GM10266 (cell line): ENCODE measurements around the gene BUB3.

Experiments
- DNase-seq: peaks from one replicate; pipeline ENCODE4 v3.0.0; 2012; ENCODE audit errors: extremely low spot score
- CTCF ChIP-seq: IDR thresholded peaks from 2 replicates; pipeline ENCODE4 v1.5.1; 2012; ENCODE audit warnings: mild to moderate bottlenecking, low read depth; ENCODE audit not compliant: control insufficient read depth, insufficient read depth; ENCODE audit errors: missing control alignments

BUB3 gene

DNA sequence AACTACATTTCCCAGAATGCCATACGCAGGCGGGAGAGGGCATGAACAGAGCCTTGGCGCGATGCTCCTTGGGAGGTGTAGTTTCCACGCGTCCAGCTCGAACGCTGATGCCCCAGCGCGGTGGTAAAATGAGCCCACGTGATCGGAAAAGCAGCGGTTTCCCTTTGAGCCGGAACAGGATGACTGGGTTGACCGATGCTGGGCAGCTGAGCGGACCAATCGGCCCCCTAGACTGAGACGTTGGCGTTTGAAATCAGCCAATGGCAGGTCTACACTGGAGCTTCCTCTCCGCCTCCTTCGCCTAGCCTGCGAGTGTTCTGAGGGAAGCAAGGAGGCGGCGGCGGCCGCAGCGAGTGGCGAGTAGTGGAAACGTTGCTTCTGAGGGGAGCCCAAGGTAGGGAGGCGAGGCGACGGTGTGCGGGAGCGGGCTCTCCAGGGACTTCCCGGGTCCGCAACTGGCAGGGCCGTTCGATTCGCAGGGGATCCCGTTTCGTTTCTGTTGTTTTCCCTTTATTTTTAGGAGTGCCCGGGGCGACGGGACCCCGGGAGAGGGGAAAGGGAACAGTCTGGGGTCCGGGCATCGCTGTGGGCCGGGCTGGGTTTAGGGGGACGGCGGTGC is at the start of gene BUB3:
Gene BUB3, plus strand, starts transcription at position 311 of the 619 bp plus-strand sequence. CDS start 516 bp downstream, outside the sequence.
- no peak for TF ChIP-seq CTCF
- peak; percentile 98 for DNase-seq

DNA sequence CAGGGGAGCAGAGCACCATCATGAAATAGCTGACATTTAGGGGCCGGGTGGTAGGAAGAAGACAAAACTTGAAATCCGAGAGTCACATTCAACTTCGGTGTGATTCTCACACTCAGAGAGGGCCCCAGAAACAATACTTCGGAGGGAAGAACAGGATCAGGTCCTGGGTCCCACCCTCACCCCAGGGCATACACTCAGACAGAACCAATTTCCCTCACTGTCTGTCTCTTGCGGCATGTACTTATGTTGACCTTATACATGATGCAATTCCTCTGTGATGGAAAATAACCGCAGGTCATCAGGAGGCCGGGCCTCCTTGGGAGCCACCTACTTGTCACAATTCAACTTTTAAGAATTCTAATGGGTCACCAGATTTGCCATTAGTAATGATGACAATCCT is 44.7 kb upstream of the BUB3 start:
- DNase-seq, result no peak
- TF ChIP-seq CTCF, result no peak

- DNase-seq, result no peak
- no peak for TF ChIP-seq CTCF
Observed at GRCh38 chr10:123117644-123118417, 36.4 kb upstream of the BUB3 start.

DNA sequence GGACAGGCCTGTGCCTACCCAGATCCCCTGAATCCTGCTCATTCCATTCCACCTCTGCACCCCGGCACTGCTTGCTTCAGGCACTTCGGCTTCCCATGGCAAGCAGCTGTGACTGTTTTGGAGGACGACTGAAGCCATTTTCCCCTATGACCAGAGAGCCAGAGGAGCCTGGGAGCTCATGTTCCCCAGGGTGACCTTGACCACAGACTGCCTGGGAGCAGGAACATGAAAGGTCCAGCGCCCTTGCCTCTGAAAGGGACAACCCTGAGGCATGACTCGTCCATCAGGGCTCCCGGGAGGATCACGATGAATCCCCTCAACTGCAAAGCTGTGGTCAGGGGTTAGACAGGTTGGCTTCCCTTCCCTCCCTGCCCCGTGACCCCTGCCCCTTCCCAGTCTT is 35.1 kb upstream of the BUB3 start:
- no peak for TF ChIP-seq CTCF
- DNase-seq, result no peak

DNA sequence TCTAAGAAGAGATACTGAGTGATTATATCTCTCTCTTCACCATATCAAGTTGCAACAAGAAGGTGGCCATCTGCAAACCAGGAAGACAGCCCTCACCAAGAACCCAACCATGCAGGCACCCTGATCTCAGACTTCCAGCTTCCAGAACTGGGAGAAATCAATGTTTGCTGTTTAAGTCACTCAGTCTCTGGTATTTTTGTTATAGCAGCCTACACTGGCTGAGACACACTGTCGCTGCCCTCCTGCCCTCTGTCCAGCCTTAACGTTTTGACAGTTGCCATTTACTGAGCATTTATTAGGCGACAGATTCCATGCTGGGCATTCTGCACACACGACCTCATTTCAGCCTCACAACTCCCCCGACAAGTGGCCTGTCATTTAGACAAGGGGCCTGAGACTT is 28.0 kb upstream of the BUB3 start:
- TF ChIP-seq CTCF, result no peak
- no peak for DNase-seq

- TF ChIP-seq CTCF, result no peak
- DNase-seq, result no peak
Observed at GRCh38 chr10:123129618-123130271, 24.5 kb upstream of the BUB3 start.
